B cell (primary cell): ENCODE data around the gene GLP2R. TPM values are rescaled to one million over a fixed set of nuclear protein-coding genes. Genes with fewer than 3 reads are reported as not detected.

Source experiments
- ATAC-seq: fragments of 200-7000 bp; cut with Tn5 transposase; one replicate; pipeline ENCODE4 v1.10.0; 2021; ENCODE audit warnings: low read depth, mild to moderate bottlenecking, moderate number of reproducible peaks, moderate library complexity
- CTCF ChIA-PET: fragments of 350-600 bp; sonication (Branson Sonifier 250); formaldehyde crosslinking; loops from one replicate; lab custom pipeline; 2021; ENCODE audit warnings: antibody characterized with exemption, inconsistent platforms; lab: Charles Lee
- POLR2A ChIA-PET: fragments of 350-600 bp; sonication (Branson Sonifier 250); formaldehyde crosslinking; loops from one replicate; lab custom pipeline; 2021; ENCODE audit warnings: antibody characterized with exemption; lab: Charles Lee
- DNase-seq: peaks from one replicate; pipeline ENCODE4 v3.0.0; 2013
- H2AFZ ChIP-seq: 2 replicates; pipeline ENCODE4 v1.6.1; 2012; ENCODE audit warnings: mild to moderate bottlenecking, low read depth, low read length; ENCODE audit not compliant: insufficient read depth, poor library complexity, severe bottlenecking
- H3K27ac ChIP-seq, 2 donors: 1 replicate in 1 of 2; 2 replicates in 1 of 2; pipeline ENCODE4 v1.5.1; 2012 to 2013; ENCODE audit warnings: low read length in 2 of 2, mild to moderate bottlenecking in 2 of 2, moderate library complexity in 1 of 2
- H3K27me3 ChIP-seq, 4 experiments: fragments of 200-600 bp in 1 of 4; sonication (generic) in 1 of 4; replicated peaks in 1 of 4; 1 replicate in 2 of 4; 2 replicates in 2 of 4; pipeline versions ENCODE4 v1.6.1 to v1.7.0; 2013 to 2016; ENCODE audit warnings: low read length in 3 of 4, mild to moderate bottlenecking in 2 of 4, mixed read lengths in 1 of 4, moderate library complexity in 1 of 4; ENCODE audit not compliant: insufficient read depth in 4 of 4, control insufficient read depth in 3 of 4; ENCODE audit errors: control extremely low read depth in 1 of 4
- H3K36me3 ChIP-seq, 2 experiments: replicated peaks in 1 of 2; 1 replicate in 1 of 2; 2 replicates in 1 of 2; pipeline versions ENCODE4 v1.6.1 to v1.7.1; 2013; ENCODE audit warnings: low read length in 1 of 2; ENCODE audit not compliant: insufficient read depth in 2 of 2, control insufficient read depth in 1 of 2; ENCODE audit errors: control extremely low read depth in 1 of 2, extremely low read depth in 1 of 2
- H3K4me1 ChIP-seq, 2 donors: fragments of 200-600 bp in 1 of 2; sonication (generic) in 1 of 2; 1 replicate in 1 of 2; 2 replicates in 1 of 2; pipeline versions ENCODE4 v1.5.1 to v1.6.1; 2013 to 2017; ENCODE audit warnings: low read length in 2 of 2; ENCODE audit not compliant: control insufficient read depth in 2 of 2, insufficient read depth in 2 of 2
- H3K4me2 ChIP-seq: replicated peaks from 2 replicates; pipeline ENCODE3; 2012; ENCODE audit warnings: mild to moderate bottlenecking, low read depth, low read length; ENCODE audit not compliant: poor library complexity, severe bottlenecking
- H3K4me3 ChIP-seq, 5 experiments: fragments of 200-600 bp in 1 of 5; sonication (generic) in 1 of 5; 1 replicate in 3 of 5; 2 replicates in 2 of 5; pipeline versions ENCODE4 v1.5.1 to v1.7.0; 2011 to 2016; ENCODE audit warnings: low read length in 4 of 5, mild to moderate bottlenecking in 4 of 5, low read depth in 2 of 5, control low read depth in 1 of 5, moderate library complexity in 1 of 5; ENCODE audit not compliant: insufficient read depth in 1 of 5; ENCODE audit errors: control extremely low read depth in 1 of 5, extremely low read depth in 1 of 5
- H3K79me2 ChIP-seq: fragments of 200-600 bp; sonication (generic); one replicate; pipeline ENCODE4 v1.6.0; 2016; ENCODE audit warnings: low read length; ENCODE audit not compliant: control insufficient read depth, insufficient read depth
- H3K9ac ChIP-seq: fragments of 200-600 bp; sonication (generic); 2 replicates; pipeline ENCODE4 v1.6.1; 2017; ENCODE audit warnings: mild to moderate bottlenecking, low read length, moderate library complexity
- H3K9me3 ChIP-seq, 3 donors: one replicate each; pipeline versions ENCODE4 v1.6.1 to v1.7.1; 2013; ENCODE audit warnings: low read length in 2 of 3; ENCODE audit not compliant: control insufficient read depth in 2 of 3, insufficient read depth in 1 of 3; ENCODE audit errors: control extremely low read depth in 1 of 3
- H4K20me1 ChIP-seq: 2 replicates; pipeline ENCODE4 v1.6.0; 2012; ENCODE audit warnings: mild to moderate bottlenecking, low read length; ENCODE audit not compliant: insufficient read depth, control insufficient read depth, poor library complexity, severe bottlenecking
- H3K27ac Mint-ChIP-seq: one replicate; pipeline ENCODE4 v1.8.0; 2021; ENCODE audit warnings: mixed read lengths
- H3K27me3 Mint-ChIP-seq: one replicate; pipeline ENCODE4 v1.8.0; 2021; ENCODE audit warnings: mixed read lengths
- H3K4me1 Mint-ChIP-seq: one replicate; pipeline ENCODE4 v1.8.0; 2021; ENCODE audit warnings: mixed read lengths
- H3K4me3 Mint-ChIP-seq: one replicate; pipeline ENCODE4 v1.8.0; 2021; ENCODE audit warnings: mixed read lengths
- H3K9me3 Mint-ChIP-seq: one replicate; pipeline ENCODE4 v1.8.0; 2022; ENCODE audit warnings: mixed read lengths; ENCODE audit not compliant: insufficient read depth
- EZH2 ChIP-seq: IDR thresholded peaks from 2 replicates; pipeline ENCODE4 v1.6.1; 2012; ENCODE audit warnings: borderline replicate concordance, low read depth, mild to moderate bottlenecking, moderate library complexity, low read length; ENCODE audit not compliant: insufficient read depth, poor library complexity, severe bottlenecking
- WGBS: methylation state at CpG from one replicate; pipeline ENCODE4 v1.1.5; 2013; ENCODE audit warnings: missing lambda C conversion rate; ENCODE audit not compliant: insufficient coverage; 5-methylcytosine and 5-hydroxymethylcytosine counted together
- intact Hi-C: fragments of 100-400 bp; cut with micrococcal nuclease; formaldehyde crosslinking; loops from one replicate; pipeline ENCODE4 v1.10.0; 2022
- polyA plus RNA-seq: library from polyadenylated mRNA; depleted of rRNA; stranded (reverse); fragments of >200 nt; gene quantifications from 2 replicates; pipeline ENCODE4 v1.2.3, GENCODE V29; 2012
- total RNA-seq, 2 donors: library from RNA; stranded (reverse); fragments of 120-200 nt in 1 of 2; gene quantifications; 1 replicate in 1 of 2; 2 replicates in 1 of 2; pipeline versions ENCODE4 v1.2.3 to v1.2.4, GENCODE V29; 2013 to 2022
- TF ChIP-seq, protein P1 (sequence below): fragments of 200-600 bp; IDR thresholded peaks from one replicate; pipeline ENCODE4 v1.8.0; 2022; ENCODE audit warnings: antibody characterized with exemption, mild to moderate bottlenecking

GLP2R gene
- total and polyA plus RNA-seq, 2 donors (not counting 1 experiment from before 2014, with no cell fraction given), result not detected

DNA sequence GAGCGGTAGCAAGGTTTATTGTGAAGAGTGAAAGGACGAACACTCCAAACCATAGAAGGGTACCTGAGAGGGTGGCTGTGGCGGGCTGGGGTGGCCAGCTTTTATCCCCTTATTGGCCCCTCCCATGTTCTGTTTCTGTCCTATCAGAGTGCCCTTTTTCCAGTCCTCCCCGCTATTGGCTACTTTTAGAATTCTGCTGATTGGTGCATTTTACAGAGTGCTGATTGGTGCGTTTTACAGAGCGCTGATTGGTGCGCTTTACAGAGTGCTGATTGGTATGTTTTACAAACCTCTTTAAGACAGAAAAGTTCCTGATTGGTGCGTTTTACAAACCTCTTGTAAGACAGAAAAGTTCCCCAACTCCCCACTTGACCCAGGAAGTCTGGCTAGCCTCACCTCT, 16.3 kb upstream of the GLP2R start:
- Histone ChIP-seq H3K27me3 (no peaks in the 10 kb centered on the region), H3K4me1 (no peaks in the 10 kb centered on the region), H3K79me2 (no peaks in the 10 kb centered on the region), H2AFZ (no peak overlapping the region), H4K20me1 (no peaks in the 10 kb centered on the region), H3K9me3 (peaks cover 0 to 12% (median 0%) of the 10 kb centered on the region in 3 donors), H3K4me2 (no peak overlapping the region), H3K27ac (no peak overlapping the region), H3K36me3 (no peaks in the 10 kb centered on the region), H3K9ac (no peak overlapping the region), H3K4me3 (no peak overlapping the region)
- no peak for TF ChIP-seq EZH2
- TF ChIP-seq, protein P1, sequence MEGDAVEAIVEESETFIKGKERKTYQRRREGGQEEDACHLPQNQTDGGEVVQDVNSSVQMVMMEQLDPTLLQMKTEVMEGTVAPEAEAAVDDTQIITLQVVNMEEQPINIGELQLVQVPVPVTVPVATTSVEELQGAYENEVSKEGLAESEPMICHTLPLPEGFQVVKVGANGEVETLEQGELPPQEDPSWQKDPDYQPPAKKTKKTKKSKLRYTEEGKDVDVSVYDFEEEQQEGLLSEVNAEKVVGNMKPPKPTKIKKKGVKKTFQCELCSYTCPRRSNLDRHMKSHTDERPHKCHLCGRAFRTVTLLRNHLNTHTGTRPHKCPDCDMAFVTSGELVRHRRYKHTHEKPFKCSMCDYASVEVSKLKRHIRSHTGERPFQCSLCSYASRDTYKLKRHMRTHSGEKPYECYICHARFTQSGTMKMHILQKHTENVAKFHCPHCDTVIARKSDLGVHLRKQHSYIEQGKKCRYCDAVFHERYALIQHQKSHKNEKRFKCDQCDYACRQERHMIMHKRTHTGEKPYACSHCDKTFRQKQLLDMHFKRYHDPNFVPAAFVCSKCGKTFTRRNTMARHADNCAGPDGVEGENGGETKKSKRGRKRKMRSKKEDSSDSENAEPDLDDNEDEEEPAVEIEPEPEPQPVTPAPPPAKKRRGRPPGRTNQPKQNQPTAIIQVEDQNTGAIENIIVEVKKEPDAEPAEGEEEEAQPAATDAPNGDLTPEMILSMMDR, result no peak
- H3K9me3 Mint-ChIP-seq, result peaks cover 3% of the 10 kb centered on the region
- no peak for DNase-seq
- H3K27me3 Mint-ChIP-seq, result no peaks in the 10 kb centered on the region
- H3K4me1 Mint-ChIP-seq, result no peaks in the 10 kb centered on the region
- no peak overlapping the region for H3K4me3 Mint-ChIP-seq
- 98% methylated on average over 7 of the region's 8 CpGs for WGBS
- ATAC-seq, result no peak
- intact Hi-C loops, result no loop called here
- ChIA-PET POLR2A (no interaction called here), CTCF (no interaction called here)
- H3K27ac Mint-ChIP-seq, result no peak overlapping the region

DNA sequence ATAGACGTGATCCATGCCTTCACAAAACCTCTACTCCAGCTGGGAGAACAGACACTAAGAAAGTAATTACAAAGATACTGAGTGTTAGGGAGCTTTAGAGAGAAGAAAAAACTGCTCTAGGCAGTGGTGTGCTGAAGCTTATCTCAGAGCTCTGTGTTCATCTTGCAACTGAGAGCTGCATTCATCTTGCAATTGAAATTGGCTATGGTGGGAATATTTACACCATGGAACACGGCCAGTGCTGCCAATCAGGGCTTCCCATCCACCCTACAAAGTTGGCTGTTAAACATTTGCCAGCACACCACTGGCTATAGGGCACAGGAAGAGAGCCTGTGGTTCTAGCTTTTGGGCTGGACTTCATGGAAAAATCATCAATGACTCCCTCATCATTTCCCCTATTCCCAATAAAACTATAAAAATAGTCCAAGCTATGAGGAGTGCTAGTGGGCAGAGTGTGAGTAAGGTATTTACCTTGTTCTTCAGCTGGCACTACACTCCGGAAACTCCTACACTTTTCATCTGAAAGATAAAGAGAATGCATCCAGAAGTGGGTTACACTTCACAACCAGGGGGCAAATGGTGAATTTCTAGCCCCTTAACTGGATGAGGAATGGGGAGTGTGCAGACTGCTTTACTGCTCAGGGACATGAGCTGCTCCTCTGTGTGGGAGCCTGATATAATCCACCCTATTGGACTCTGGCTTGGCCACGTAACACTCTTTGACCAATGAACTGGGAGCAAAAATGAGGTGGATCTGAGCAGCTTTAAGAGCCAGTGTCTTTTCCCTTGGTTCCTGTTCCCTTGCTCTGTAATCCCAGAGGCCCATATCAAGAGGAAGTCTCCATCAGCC, 15.4 kb upstream of the GLP2R start:
- H4K20me1 ChIP-seq, result no peaks in the 10 kb centered on the region
- Mint-ChIP-seq H3K4me1 (no peaks in the 10 kb centered on the region), H3K9me3 (no peaks in the 10 kb centered on the region), H3K27me3 (no peaks in the 10 kb centered on the region), H3K4me3 (no peak overlapping the region), H3K27ac (no peak overlapping the region)
- DNase-seq, result no peak
- WGBS, result 70% methylated on average over 2 of the region's 4 CpGs
- ChIA-PET POLR2A (no interaction called here), CTCF (no interaction called here)
- H3K79me2 ChIP-seq, result no peaks in the 10 kb centered on the region
- no peaks in the 10 kb centered on the region for H3K36me3 ChIP-seq
- H3K27me3 ChIP-seq, result no peaks in the 10 kb centered on the region
- no peak for ATAC-seq
- H3K4me1 ChIP-seq, result no peaks in the 10 kb centered on the region
- no peak overlapping the region for H2AFZ ChIP-seq
- no peak overlapping the region for H3K4me2 ChIP-seq
- H3K4me3 ChIP-seq, result no peak overlapping the region
- H3K9me3 ChIP-seq, result peaks cover 0 to 12% (median 0%) of the 10 kb centered on the region in 3 donors
- no peak overlapping the region for H3K27ac ChIP-seq
- intact Hi-C loops, result no loop called here
- no peak for TF ChIP-seq EZH2
- TF ChIP-seq, protein P1, result no peak
- no peak overlapping the region for H3K9ac ChIP-seq
